HCT116 (cell line): ENCODE results near the gene SLC35G2. TPM values are rescaled to one million over a fixed set of nuclear protein-coding genes. Genes with fewer than 3 reads are reported as not detected.

Source experiments
- ATAC-seq: fragments of 200-7000 bp; cut with Tn5 transposase; 2 replicates; pipeline ENCODE4 v1.9.1; 2020; ENCODE audit warnings: mild to moderate bottlenecking, moderate library complexity
- BruUV-seq: library from RNA; stranded (reverse); fragments of 400-500 nt; replicated peaks from 2 replicates; lab custom pipeline; 2021; lab: Mats Ljungman, UMichigan
- CTCF ChIA-PET: fragments of 300-600 bp; sonication (Branson Sonifier 250); formaldehyde crosslinking; loops from one replicate; lab custom pipeline; 2021; ENCODE audit warnings: antibody characterized with exemption; lab: Charles Lee
- POLR2A ChIA-PET: fragments of 300-600, 350-600 bp; sonication (Branson Sonifier 250); formaldehyde crosslinking; loops from one replicate; lab custom pipeline; 2021; ENCODE audit warnings: antibody characterized with exemption; lab: Charles Lee
- RAD21 ChIA-PET, 2 experiments: fragments of 300-600 bp; sonication (Branson Sonifier 250); formaldehyde crosslinking; loops; one replicate each; lab custom pipeline; 2023; ENCODE audit warnings: low total read pairs in 2 of 2; ENCODE audit not compliant: uncharacterized antibody in 2 of 2, unreplicated experiment in 2 of 2, low non-redundant PET in 1 of 2; lab: Charles Lee
- DNase-seq: peaks from one replicate; pipeline ENCODE4 v3.0.0-alpha.2; 2010; ENCODE audit warnings: low read depth, low spot score
- H2AFZ ChIP-seq: fragments of 200-600 bp; shearing (Covaris generic), sonication (generic); 2 replicates; pipeline ENCODE4 v1.6.1; 2017; ENCODE audit warnings: low read depth, mixed run types, mixed read lengths, antibody characterized with exemption, low read length; ENCODE audit not compliant: poor library complexity, severe bottlenecking
- H3K27ac ChIP-seq: 2 replicates; pipeline ENCODE4 v1.5.1; 2012; ENCODE audit warnings: low read depth, low read length
- H3K27me3 ChIP-seq: fragments of 200-600 bp; sonication (generic); 2 replicates; pipeline ENCODE4 v1.6.1; 2016; ENCODE audit warnings: mixed run types, low read length, mixed read lengths; ENCODE audit not compliant: insufficient read depth
- H3K36me3 ChIP-seq, 2 experiments: fragments of 200-500 bp in 1 of 2; fragments of 200-600 bp in 1 of 2; sonication (Bioruptor generic) in 1 of 2; sonication (generic) in 1 of 2; 2 replicates each; pipeline versions ENCODE4 v1.5.1 to v1.6.1; 2014 to 2016; ENCODE audit warnings: low read length in 2 of 2, inconsistent platforms in 1 of 2, mixed read lengths in 1 of 2, mixed run types in 1 of 2; ENCODE audit not compliant: insufficient read depth in 2 of 2, control insufficient read depth in 1 of 2
- H3K4me1 ChIP-seq, 2 experiments: fragments of 200-600 bp in 1 of 2; sonication (generic) in 1 of 2; 2 replicates each; pipeline versions ENCODE4 v1.5.1 to v1.6.1; 2012 to 2017; ENCODE audit warnings: low read length in 2 of 2, inconsistent platforms in 1 of 2, mild to moderate bottlenecking in 1 of 2, mixed read lengths in 1 of 2, mixed run types in 1 of 2, moderate library complexity in 1 of 2; ENCODE audit not compliant: insufficient read depth in 2 of 2, control insufficient read depth in 1 of 2
- H3K4me2 ChIP-seq: fragments of 200-600 bp; sonication (generic); 2 replicates; pipeline ENCODE4 v1.6.1; 2017; ENCODE audit warnings: mixed run types, low read length, mixed read lengths
- H3K4me3 ChIP-seq, 2 experiments: fragments of 200-600 bp in 1 of 2; sonication (generic) in 1 of 2; replicated peaks in 1 of 2; 2 replicates each; pipeline ENCODE4 v1.5.1; 2011 to 2016; ENCODE audit warnings: low read length in 2 of 2, control low read depth in 1 of 2, low read depth in 1 of 2, mild to moderate bottlenecking in 1 of 2, mixed read lengths in 1 of 2, mixed run types in 1 of 2
- H3K79me2 ChIP-seq: fragments of 200-600 bp; sonication (generic); 2 replicates; pipeline ENCODE4 v1.6.1; 2017; ENCODE audit warnings: mild to moderate bottlenecking, mixed run types, low read length, moderate library complexity, mixed read lengths; ENCODE audit not compliant: insufficient read depth
- H3K9ac ChIP-seq: fragments of 200-600 bp; sonication (generic); 2 replicates; pipeline ENCODE4 v1.6.1; 2016; ENCODE audit warnings: low read length, mixed read lengths
- H3K9me2 ChIP-seq: fragments of 200-600 bp; sonication (generic), shearing (Covaris generic); 2 replicates; pipeline ENCODE4 v1.6.1; 2017; ENCODE audit warnings: mixed run types, mild to moderate bottlenecking, moderate library complexity; ENCODE audit not compliant: insufficient read depth
- H3K9me3 ChIP-seq, 2 experiments: fragments of 200-500 bp in 1 of 2; fragments of 200-600 bp in 1 of 2; sonication (Bioruptor generic) in 1 of 2; sonication (generic) in 1 of 2; 2 replicates each; pipeline ENCODE4 v1.6.1; 2014 to 2017; ENCODE audit warnings: low read length in 2 of 2, mixed read lengths in 2 of 2, inconsistent platforms in 1 of 2, low read depth in 1 of 2, mild to moderate bottlenecking in 1 of 2, mixed run types in 1 of 2, moderate library complexity in 1 of 2; ENCODE audit not compliant: control insufficient read depth in 1 of 2, insufficient read depth in 1 of 2
- H4K20me1 ChIP-seq: fragments of 200-600 bp; sonication (generic), shearing (Covaris generic); 2 replicates; pipeline ENCODE4 v1.6.1; 2017; ENCODE audit warnings: mixed run types, mild to moderate bottlenecking, moderate library complexity; ENCODE audit not compliant: insufficient read depth
- CBX3 ChIP-seq: IDR thresholded peaks from 2 replicates; pipeline ENCODE4 v1.6.1; 2012; ENCODE audit warnings: low read depth
- CEBPB ChIP-seq: IDR thresholded peaks from 2 replicates; pipeline ENCODE4 v1.6.1; 2012; ENCODE audit warnings: low read depth
- ELF1 ChIP-seq: IDR thresholded peaks from 2 replicates; pipeline ENCODE4 v1.6.1; 2012; ENCODE audit warnings: low read depth, borderline replicate concordance
- POLR2A ChIP-seq: IDR thresholded peaks from 2 replicates; pipeline ENCODE4 v1.7.0; 2011; ENCODE audit warnings: borderline replicate concordance; ENCODE audit not compliant: insufficient read depth, insufficient read length; ENCODE audit errors: extremely low read depth
- TCF7L2 ChIP-seq: IDR thresholded peaks from 2 replicates; pipeline ENCODE4 v1.7.0; 2011; ENCODE audit warnings: borderline replicate concordance, inconsistent platforms; ENCODE audit not compliant: insufficient read depth, insufficient read length; ENCODE audit errors: extremely low read depth
- YY1 ChIP-seq: IDR thresholded peaks from 2 replicates; pipeline ENCODE4 v1.6.1; 2011; ENCODE audit warnings: low read length, low read depth, moderate library complexity, mild to moderate bottlenecking; ENCODE audit not compliant: insufficient replicate concordance; ENCODE audit errors: extremely low read depth
- intact Hi-C: fragments of 100-400 bp; cut with micrococcal nuclease; formaldehyde crosslinking; loops from 2 replicates; pipeline ENCODE4 v1.10.0; 2022
- total RNA-seq: library from RNA; stranded (reverse); gene quantifications from one replicate; pipeline ENCODE4 v1.2.1, GENCODE V29; 2021; ENCODE audit not compliant: unreplicated experiment
- TF ChIP-seq, protein P1 (sequence below): IDR thresholded peaks from 2 replicates; pipeline ENCODE4 v1.6.1; 2011; ENCODE audit warnings: mild to moderate bottlenecking, low read length, moderate library complexity; ENCODE audit not compliant: insufficient replicate concordance; ENCODE audit errors: extremely low read depth
- TF ChIP-seq, protein P2 (sequence below): IDR thresholded peaks from 2 replicates; pipeline ENCODE4 v1.6.1; 2012; ENCODE audit warnings: low read depth
- TF ChIP-seq, protein P3 (sequence below): IDR thresholded peaks from 2 replicates; pipeline ENCODE4 v1.6.1; 2012

SLC35G2 gene
- total RNA-seq, 1 experiment from 2014 or later, result 3.3 TPM

DNA sequence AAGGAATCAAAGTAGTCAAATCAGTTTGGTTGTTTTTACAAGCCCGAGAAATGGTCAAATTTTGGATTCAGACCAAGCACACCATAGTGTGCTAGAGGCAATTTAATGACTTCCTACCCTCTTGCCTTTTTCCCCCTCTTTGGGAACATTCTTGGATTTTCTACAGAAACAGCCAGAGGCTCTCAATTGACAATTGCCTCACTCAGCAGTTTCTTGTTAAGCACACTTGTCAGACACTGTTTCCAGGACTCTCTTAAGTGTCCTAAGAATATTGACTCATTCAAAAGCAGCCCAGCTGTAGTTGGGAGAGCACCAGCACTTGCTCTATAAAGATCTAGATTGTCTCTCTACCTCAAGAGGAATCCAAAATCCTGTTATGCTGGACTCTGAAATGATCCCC, 1.5 kb upstream of the SLC35G2 start:
- ChIA-PET CTCF (no interaction called here), POLR2A (no interaction called here), RAD21 (no interaction called here)
- no peaks in the 10 kb centered on the region; the same call in 1 of the 2 replicates for H3K79me2 ChIP-seq
- H3K36me3 ChIP-seq, result no peaks in the 10 kb centered on the region
- no peaks in the 10 kb centered on the region for H4K20me1 ChIP-seq
- H3K27ac ChIP-seq, result no peak overlapping the region
- H3K4me3 ChIP-seq, result no peak overlapping the region
- peaks cover 0 to 20% of the 10 kb centered on the region in 2 experiments; a peak in 2 of 4 replicates for H3K4me1 ChIP-seq
- intact Hi-C loops, result no loop called here
- no peaks in the 10 kb centered on the region for H3K9me3 ChIP-seq
- TF ChIP-seq, protein P1, sequence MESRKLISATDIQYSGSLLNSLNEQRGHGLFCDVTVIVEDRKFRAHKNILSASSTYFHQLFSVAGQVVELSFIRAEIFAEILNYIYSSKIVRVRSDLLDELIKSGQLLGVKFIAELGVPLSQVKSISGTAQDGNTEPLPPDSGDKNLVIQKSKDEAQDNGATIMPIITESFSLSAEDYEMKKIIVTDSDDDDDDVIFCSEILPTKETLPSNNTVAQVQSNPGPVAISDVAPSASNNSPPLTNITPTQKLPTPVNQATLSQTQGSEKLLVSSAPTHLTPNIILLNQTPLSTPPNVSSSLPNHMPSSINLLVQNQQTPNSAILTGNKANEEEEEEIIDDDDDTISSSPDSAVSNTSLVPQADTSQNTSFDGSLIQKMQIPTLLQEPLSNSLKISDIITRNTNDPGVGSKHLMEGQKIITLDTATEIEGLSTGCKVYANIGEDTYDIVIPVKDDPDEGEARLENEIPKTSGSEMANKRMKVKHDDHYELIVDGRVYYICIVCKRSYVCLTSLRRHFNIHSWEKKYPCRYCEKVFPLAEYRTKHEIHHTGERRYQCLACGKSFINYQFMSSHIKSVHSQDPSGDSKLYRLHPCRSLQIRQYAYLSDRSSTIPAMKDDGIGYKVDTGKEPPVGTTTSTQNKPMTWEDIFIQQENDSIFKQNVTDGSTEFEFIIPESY, result no peak
- TF ChIP-seq YY1 (no peak), CBX3 (no peak), ELF1 (no peak), TCF7L2 (no peak), CEBPB (no peak), POLR2A (no peak)
- TF ChIP-seq, protein P2, sequence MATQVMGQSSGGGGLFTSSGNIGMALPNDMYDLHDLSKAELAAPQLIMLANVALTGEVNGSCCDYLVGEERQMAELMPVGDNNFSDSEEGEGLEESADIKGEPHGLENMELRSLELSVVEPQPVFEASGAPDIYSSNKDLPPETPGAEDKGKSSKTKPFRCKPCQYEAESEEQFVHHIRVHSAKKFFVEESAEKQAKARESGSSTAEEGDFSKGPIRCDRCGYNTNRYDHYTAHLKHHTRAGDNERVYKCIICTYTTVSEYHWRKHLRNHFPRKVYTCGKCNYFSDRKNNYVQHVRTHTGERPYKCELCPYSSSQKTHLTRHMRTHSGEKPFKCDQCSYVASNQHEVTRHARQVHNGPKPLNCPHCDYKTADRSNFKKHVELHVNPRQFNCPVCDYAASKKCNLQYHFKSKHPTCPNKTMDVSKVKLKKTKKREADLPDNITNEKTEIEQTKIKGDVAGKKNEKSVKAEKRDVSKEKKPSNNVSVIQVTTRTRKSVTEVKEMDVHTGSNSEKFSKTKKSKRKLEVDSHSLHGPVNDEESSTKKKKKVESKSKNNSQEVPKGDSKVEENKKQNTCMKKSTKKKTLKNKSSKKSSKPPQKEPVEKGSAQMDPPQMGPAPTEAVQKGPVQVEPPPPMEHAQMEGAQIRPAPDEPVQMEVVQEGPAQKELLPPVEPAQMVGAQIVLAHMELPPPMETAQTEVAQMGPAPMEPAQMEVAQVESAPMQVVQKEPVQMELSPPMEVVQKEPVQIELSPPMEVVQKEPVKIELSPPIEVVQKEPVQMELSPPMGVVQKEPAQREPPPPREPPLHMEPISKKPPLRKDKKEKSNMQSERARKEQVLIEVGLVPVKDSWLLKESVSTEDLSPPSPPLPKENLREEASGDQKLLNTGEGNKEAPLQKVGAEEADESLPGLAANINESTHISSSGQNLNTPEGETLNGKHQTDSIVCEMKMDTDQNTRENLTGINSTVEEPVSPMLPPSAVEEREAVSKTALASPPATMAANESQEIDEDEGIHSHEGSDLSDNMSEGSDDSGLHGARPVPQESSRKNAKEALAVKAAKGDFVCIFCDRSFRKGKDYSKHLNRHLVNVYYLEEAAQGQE, result no peak
- TF ChIP-seq, protein P3, sequence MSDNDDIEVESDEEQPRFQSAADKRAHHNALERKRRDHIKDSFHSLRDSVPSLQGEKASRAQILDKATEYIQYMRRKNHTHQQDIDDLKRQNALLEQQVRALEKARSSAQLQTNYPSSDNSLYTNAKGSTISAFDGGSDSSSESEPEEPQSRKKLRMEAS, result no peak
- TF ChIP-seq, all 23 proteins: peak for 0
- BruUV-seq, result no TSS peak
- no peaks in the 10 kb centered on the region for H3K9me2 ChIP-seq
- no peaks in the 10 kb centered on the region for H3K27me3 ChIP-seq
- H2AFZ ChIP-seq, result no peak overlapping the region
- peak overlapping the region; percentile 86 for H3K4me2 ChIP-seq
- no peak overlapping the region for H3K9ac ChIP-seq
- DNase-seq, result no peak
- ATAC-seq, result no peak
